Natural killer cell (primary cell): ENCODE measurements around the gene DNTT. TPM values are rescaled to one million over a fixed set of nuclear protein-coding genes. Genes with fewer than 3 reads are reported as not detected.

Experiments
- ATAC-seq, 3 donors: fragments of 150-1000 bp in 2 of 3; fragments of 200-7000 bp in 1 of 3; cut with Tn5 transposase; 1 replicate in 1 of 3; 2 replicates in 2 of 3; pipeline ENCODE4 v1.10.0; 2021; ENCODE audit warnings: mild to moderate bottlenecking in 2 of 3, moderate library complexity in 2 of 3
- DNase-seq, 2 donors: peaks; one replicate each; pipeline versions ENCODE4 v3.0.0 to v3.0.0-alpha.2; 2013 to 2021; ENCODE audit warnings: mixed read lengths in 1 of 2
- H3K27ac ChIP-seq: one replicate; pipeline ENCODE4 v1.5.1; 2013; ENCODE audit warnings: mild to moderate bottlenecking, low read length
- H3K27me3 ChIP-seq: one replicate; pipeline ENCODE4 v1.6.1; 2013; ENCODE audit warnings: low read length; ENCODE audit not compliant: control insufficient read depth, insufficient read depth
- H3K36me3 ChIP-seq: one replicate; pipeline ENCODE4 v1.6.1; 2013; ENCODE audit warnings: low read length; ENCODE audit not compliant: control insufficient read depth, insufficient read depth
- H3K4me1 ChIP-seq: one replicate; pipeline ENCODE4 v1.6.1; 2013; ENCODE audit warnings: low read length; ENCODE audit not compliant: control insufficient read depth, insufficient read depth
- H3K4me3 ChIP-seq: one replicate; pipeline ENCODE4 v1.5.1; 2013; ENCODE audit warnings: low read length
- H3K9me3 ChIP-seq: one replicate; pipeline ENCODE4 v1.6.1; 2013; ENCODE audit warnings: low read length; ENCODE audit not compliant: control insufficient read depth, insufficient read depth
- H3K27ac Mint-ChIP-seq, 2 donors: one replicate each; pipeline ENCODE4 v1.8.0; 2022; ENCODE audit warnings: mild to moderate bottlenecking in 2 of 2, mixed read lengths in 2 of 2, moderate library complexity in 1 of 2
- H3K27me3 Mint-ChIP-seq, 2 donors: one replicate each; pipeline ENCODE4 v1.8.0; 2022; ENCODE audit warnings: low read depth in 2 of 2, mixed read lengths in 2 of 2
- H3K36me3 Mint-ChIP-seq: one replicate; pipeline ENCODE4 v1.8.0; 2022; ENCODE audit warnings: mixed read lengths
- H3K4me1 Mint-ChIP-seq, 2 donors: one replicate each; pipeline ENCODE4 v1.8.0; 2022; ENCODE audit warnings: mixed read lengths in 2 of 2
- H3K4me3 Mint-ChIP-seq: one replicate; pipeline ENCODE4 v1.8.0; 2022; ENCODE audit warnings: mild to moderate bottlenecking, moderate library complexity, mixed read lengths
- H3K9me3 Mint-ChIP-seq, 2 donors: one replicate each; pipeline ENCODE4 v1.8.0; 2022; ENCODE audit warnings: mixed read lengths in 2 of 2
- CTCF ChIP-seq: fragments of 200-600 bp; IDR thresholded peaks from one replicate; pipeline ENCODE4 v1.8.0; 2022; ENCODE audit warnings: antibody characterized with exemption
- WGBS: methylation state at CpG from one replicate; pipeline ENCODE4 v1.1.7; 2013; ENCODE audit warnings: missing lambda C conversion rate; ENCODE audit not compliant: insufficient coverage; 5-methylcytosine and 5-hydroxymethylcytosine counted together
- intact Hi-C: fragments of 100-400 bp; cut with micrococcal nuclease; formaldehyde crosslinking; loops from one replicate; pipeline ENCODE4 v1.14.2; 2022
- total RNA-seq, 4 donors: library from RNA; stranded (reverse); fragments of 120-200 nt in 1 of 4; gene quantifications; one replicate each; pipeline versions ENCODE4 v1.2.3 to v1.2.4, GENCODE V29; 2013 to 2022

DNTT gene
- total RNA-seq, 3 donors from 2014 or later (not counting 1 experiment from before 2014, with no cell fraction given), result not detected

- ATAC-seq (no peak), DNase-seq (no peak)
- Histone ChIP-seq H3K9me3 (no peaks in the 10 kb centered on the region), H3K4me3 (no peak overlapping the region), H3K27ac (no peak overlapping the region), H3K4me1 (no peaks in the 10 kb centered on the region), H3K36me3 (no peaks in the 10 kb centered on the region), H3K27me3 (no peaks in the 10 kb centered on the region)
- no peak overlapping the region for H3K27ac Mint-ChIP-seq
- no peaks in the 10 kb centered on the region for H3K9me3 Mint-ChIP-seq
- H3K4me1 Mint-ChIP-seq, result no peaks in the 10 kb centered on the region
- WGBS, result 77% methylated on average over 3 of the region's 3 CpGs
- H3K36me3 Mint-ChIP-seq, result no peaks in the 10 kb centered on the region
- no peak for TF ChIP-seq CTCF
- intact Hi-C loops, result no loop called here
- no peak overlapping the region for H3K4me3 Mint-ChIP-seq
- H3K27me3 Mint-ChIP-seq, result peaks cover 19 to 26% of the 10 kb centered on the region in 2 donors
These were observed 5.5 kb downstream of the DNTT start for GRCh38 chr10:96309628-96310320.

- TF ChIP-seq CTCF, result no peak
- Histone ChIP-seq H3K4me1 (no peaks in the 10 kb centered on the region), H3K27ac (no peak overlapping the region), H3K36me3 (no peaks in the 10 kb centered on the region), H3K27me3 (no peaks in the 10 kb centered on the region), H3K4me3 (no peak overlapping the region), H3K9me3 (no peaks in the 10 kb centered on the region)
- H3K9me3 Mint-ChIP-seq, result no peaks in the 10 kb centered on the region
- ATAC-seq (no peak), DNase-seq (no peak)
- H3K4me1 Mint-ChIP-seq, result no peaks in the 10 kb centered on the region
- peaks cover 21 to 31% of the 10 kb centered on the region in 2 donors for H3K27me3 Mint-ChIP-seq
- H3K27ac Mint-ChIP-seq, result no peak overlapping the region
- intact Hi-C loops, result no loop called here
- no peak overlapping the region for H3K4me3 Mint-ChIP-seq
- no peaks in the 10 kb centered on the region for H3K36me3 Mint-ChIP-seq
- 60% methylated on average over 1 of the region's 1 CpG for WGBS
These were observed 6.1 kb downstream of the DNTT start for GRCh38 chr10:96310321-96310669.

DNA sequence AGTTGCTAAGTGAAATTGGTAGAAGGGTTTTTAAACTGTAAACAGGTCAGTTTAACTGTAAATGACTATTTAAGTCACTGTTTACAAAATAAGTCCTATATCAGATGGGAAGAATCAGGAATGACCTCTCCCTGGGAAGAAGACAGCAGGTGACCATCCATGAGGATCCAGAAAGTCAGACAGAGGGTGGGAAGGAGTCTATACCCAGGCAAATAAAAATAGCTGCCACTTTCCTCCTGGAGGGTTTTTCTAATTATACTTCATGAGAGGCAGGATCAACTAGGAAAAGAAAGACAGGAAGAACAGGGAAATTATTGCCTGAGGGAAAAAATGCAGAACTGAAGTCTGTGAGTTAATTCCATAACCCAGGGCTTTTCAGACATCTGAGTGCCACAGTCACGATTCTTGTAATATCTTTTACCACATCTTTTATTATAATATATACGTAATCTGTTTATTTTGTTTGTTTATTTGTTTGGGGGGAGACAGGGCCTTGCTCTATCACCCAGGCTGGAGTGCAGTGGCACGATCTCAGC is 7.0 kb downstream of the DNTT start:
- no peak overlapping the region for H3K27ac Mint-ChIP-seq
- no peaks in the 10 kb centered on the region for H3K4me1 Mint-ChIP-seq
- ATAC-seq, result no peak
- Histone ChIP-seq H3K27ac (no peak overlapping the region), H3K36me3 (no peaks in the 10 kb centered on the region), H3K4me1 (no peaks in the 10 kb centered on the region), H3K27me3 (no peaks in the 10 kb centered on the region), H3K4me3 (no peak overlapping the region), H3K9me3 (no peaks in the 10 kb centered on the region)
- no peak overlapping the region for H3K4me3 Mint-ChIP-seq
- no peak for DNase-seq
- H3K9me3 Mint-ChIP-seq, result no peaks in the 10 kb centered on the region
- no peak for TF ChIP-seq CTCF
- 100% methylated on average over 1 of the region's 3 CpGs for WGBS
- H3K27me3 Mint-ChIP-seq, result peaks cover 24 to 33% of the 10 kb centered on the region in 2 donors
- no peaks in the 10 kb centered on the region for H3K36me3 Mint-ChIP-seq
- intact Hi-C loops, result no loop called here

DNA sequence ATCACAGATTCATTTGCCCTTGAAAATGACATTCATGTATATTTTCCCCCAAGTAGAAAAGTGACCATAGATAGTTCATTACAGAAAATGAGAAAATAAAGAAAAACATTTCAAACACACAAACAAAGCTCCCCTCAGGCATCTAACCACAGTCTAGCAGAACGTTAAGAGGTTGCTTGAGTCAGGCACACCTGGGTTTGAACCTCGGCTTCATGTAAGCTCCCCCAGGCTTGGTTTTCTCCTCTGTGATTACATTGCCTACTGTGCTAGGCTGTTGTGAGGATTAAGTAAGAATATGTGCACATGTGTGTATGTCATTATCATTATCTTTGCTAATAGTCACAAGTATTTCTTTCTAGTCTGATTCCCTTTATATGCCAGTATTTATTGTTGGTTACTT is 9.1 kb downstream of the DNTT start:
- 13% methylated on average over 2 of the region's 2 CpGs for WGBS
- no peak overlapping the region for H3K27ac Mint-ChIP-seq
- ATAC-seq, result no peak
- no peaks in the 10 kb centered on the region for H3K36me3 Mint-ChIP-seq
- Histone ChIP-seq H3K36me3 (no peaks in the 10 kb centered on the region), H3K27ac (no peak overlapping the region), H3K4me3 (no peak overlapping the region), H3K4me1 (no peaks in the 10 kb centered on the region), H3K27me3 (no peaks in the 10 kb centered on the region), H3K9me3 (no peaks in the 10 kb centered on the region)
- TF ChIP-seq CTCF, result no peak
- peaks cover 20 to 31% of the 10 kb centered on the region in 2 donors for H3K27me3 Mint-ChIP-seq
- no peak for DNase-seq
- no peaks in the 10 kb centered on the region for H3K9me3 Mint-ChIP-seq
- intact Hi-C loops, result no loop called here
- no peaks in the 10 kb centered on the region for H3K4me1 Mint-ChIP-seq
- H3K4me3 Mint-ChIP-seq, result no peak overlapping the region
